ENCODE measurements around the gene SEPTIN10.

The SEPTIN10 gene

DNA sequence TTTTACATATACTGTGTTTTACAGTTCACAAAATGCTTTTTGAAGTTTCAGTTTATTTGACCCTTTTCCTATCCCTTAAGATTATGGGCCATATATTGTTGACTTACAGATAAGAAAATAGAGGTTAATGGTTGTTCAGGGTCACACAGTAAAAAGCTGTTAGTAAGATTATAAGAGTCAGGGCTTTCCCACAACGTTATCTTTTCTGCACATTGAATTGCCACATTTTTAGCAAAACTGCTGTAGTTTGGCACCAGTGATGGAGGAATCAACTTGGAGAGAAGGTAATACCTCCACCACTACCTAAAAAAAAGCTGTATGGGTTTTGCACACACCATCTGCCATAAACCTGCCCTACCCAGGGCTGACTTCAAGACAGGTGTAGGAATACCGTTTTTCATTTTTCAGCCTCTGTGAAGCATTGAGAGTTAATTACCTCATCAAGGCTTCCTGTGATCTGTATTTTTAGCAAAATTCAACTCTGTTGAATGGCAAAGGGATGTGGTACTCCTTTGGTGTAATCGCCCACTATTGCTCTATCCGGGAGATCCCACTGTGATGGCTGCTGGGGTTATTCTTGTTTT lies 5.4 kb upstream of the SEPTIN10 start:
- H3K4me3 ChIP-seq (replicated peaks; ENCODE audit: low read depth, low read length) = no peak overlapping the region
- DNase-seq (ENCODE audit: low read depth) = no peak
- TF ChIP-seq CTCF (IDR thresholded peaks at IDR 0.05; ENCODE audit: low read length, missing control alignments) = no peak

DNA sequence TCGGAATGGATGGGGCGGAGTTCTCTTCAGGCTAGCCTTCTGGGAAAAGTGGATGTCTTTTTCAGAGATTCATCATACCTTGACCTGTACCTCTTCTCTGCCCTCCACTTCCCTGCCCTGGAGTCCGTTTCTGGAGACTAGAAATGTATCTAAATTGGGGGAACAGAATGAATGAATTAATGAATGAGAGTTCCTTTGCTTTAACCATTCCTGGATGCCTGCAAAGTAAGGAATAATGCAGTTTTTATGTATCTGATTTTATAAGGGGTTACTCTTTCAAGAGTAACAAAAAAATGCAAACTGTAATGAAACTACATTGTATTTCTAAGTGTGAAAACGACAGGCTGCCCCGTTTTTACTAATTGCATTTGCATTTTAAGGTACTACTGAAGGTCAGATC lies 2.4 kb upstream of the SEPTIN10 start:
- peak overlapping the region; percentile 55 for H3K4me3 ChIP-seq (replicated peaks; ENCODE audit: low read depth, low read length)
- no peak for DNase-seq (ENCODE audit: low read depth)
- TF ChIP-seq CTCF (IDR thresholded peaks at IDR 0.05; ENCODE audit: low read length, missing control alignments) = no peak

GRCh38 chr2:109615637-109616144 lies 1.9 kb upstream of the SEPTIN10 start:
- DNase-seq (ENCODE audit: low read depth) = no peak
- H3K4me3 ChIP-seq (replicated peaks; ENCODE audit: low read depth, low read length) = peak overlapping the region; percentile 55
- peak; percentile 15 for TF ChIP-seq CTCF (IDR thresholded peaks at IDR 0.05; ENCODE audit: low read length, missing control alignments)

GRCh38 chr2:109614715-109615636 lies 1.2 kb upstream of the SEPTIN10 start:
- TF ChIP-seq CTCF (IDR thresholded peaks at IDR 0.05; ENCODE audit: low read length, missing control alignments) = no peak
- peak; percentile 35 for DNase-seq (ENCODE audit: low read depth)
- peak overlapping the region; percentile 55 for H3K4me3 ChIP-seq (replicated peaks; ENCODE audit: low read depth, low read length)

GRCh38 chr2:109613081-109613921 lies 465 bp downstream of the SEPTIN10 start:
- no peak for TF ChIP-seq CTCF (IDR thresholded peaks at IDR 0.05; ENCODE audit: low read length, missing control alignments)
- DNase-seq (ENCODE audit: low read depth) = peak; percentile 73
- H3K4me3 ChIP-seq (replicated peaks; ENCODE audit: low read depth, low read length) = peak overlapping the region; percentile 94

- TF ChIP-seq CTCF (IDR thresholded peaks at IDR 0.05; ENCODE audit: low read length, missing control alignments) = no peak
- H3K4me3 ChIP-seq (replicated peaks; ENCODE audit: low read depth, low read length) = peak overlapping the region; percentile 94
- peak; percentile 80 for DNase-seq (ENCODE audit: low read depth)
Observed at GRCh38 chr2:109611467-109612095, 2.2 kb downstream of the SEPTIN10 start.

Data from fibroblast of pulmonary artery (primary cell).